AG04450 (cell line): ENCODE data around the gene RAC2. TPM values are rescaled to one million over a fixed set of nuclear protein-coding genes. Genes with fewer than 3 reads are reported as not detected.

Source experiments
- CTCF ChIA-PET: fragments of 300-600, 350-600 bp; formaldehyde crosslinking; extraction: SDS; loops from one replicate; lab custom pipeline; 2022; ENCODE audit warnings: antibody characterized with exemption, inconsistent platforms; lab: Charles Lee
- POLR2A ChIA-PET: fragments of 350-600 bp; formaldehyde crosslinking; extraction: SDS; loops from one replicate; lab custom pipeline; 2021; ENCODE audit warnings: antibody characterized with exemption, inconsistent platforms; lab: Yijun Ruan, JAX
- DNase-seq: peaks from one replicate; pipeline ENCODE4 v3.0.0-alpha.2; 2011; ENCODE audit warnings: low read depth, low spot score
- H3K27ac ChIP-seq: one replicate; pipeline ENCODE4 v1.5.1; 2012; ENCODE audit warnings: low read depth, low read length, control low read depth
- H3K27me3 ChIP-seq: one replicate; pipeline ENCODE4 v1.6.0; 2012; ENCODE audit warnings: low read length; ENCODE audit not compliant: control insufficient read depth, insufficient read depth
- H3K4me3 ChIP-seq: 2 replicates; pipeline ENCODE4 v1.5.1; 2011; ENCODE audit warnings: mild to moderate bottlenecking, low read depth, low read length, control low read depth
- H3K9me3 ChIP-seq: 2 replicates; pipeline ENCODE4 v1.5.1; 2012; ENCODE audit warnings: low read length; ENCODE audit not compliant: control insufficient read depth, insufficient read depth
- CTCF ChIP-seq: IDR thresholded peaks from 2 replicates; pipeline ENCODE4 v1.5.1; 2011; ENCODE audit warnings: low read depth, low read length, control low read depth, inconsistent platforms
- polyA plus RNA-seq: library from polyadenylated mRNA; depleted of rRNA; stranded (reverse); fragments of >200 nt; gene quantifications from 2 replicates; pipeline ENCODE4 v1.2.3, GENCODE V29; 2011

RAC2 gene
- polyA plus RNA-seq, 1 experiment: 25.0 TPM

DNA sequence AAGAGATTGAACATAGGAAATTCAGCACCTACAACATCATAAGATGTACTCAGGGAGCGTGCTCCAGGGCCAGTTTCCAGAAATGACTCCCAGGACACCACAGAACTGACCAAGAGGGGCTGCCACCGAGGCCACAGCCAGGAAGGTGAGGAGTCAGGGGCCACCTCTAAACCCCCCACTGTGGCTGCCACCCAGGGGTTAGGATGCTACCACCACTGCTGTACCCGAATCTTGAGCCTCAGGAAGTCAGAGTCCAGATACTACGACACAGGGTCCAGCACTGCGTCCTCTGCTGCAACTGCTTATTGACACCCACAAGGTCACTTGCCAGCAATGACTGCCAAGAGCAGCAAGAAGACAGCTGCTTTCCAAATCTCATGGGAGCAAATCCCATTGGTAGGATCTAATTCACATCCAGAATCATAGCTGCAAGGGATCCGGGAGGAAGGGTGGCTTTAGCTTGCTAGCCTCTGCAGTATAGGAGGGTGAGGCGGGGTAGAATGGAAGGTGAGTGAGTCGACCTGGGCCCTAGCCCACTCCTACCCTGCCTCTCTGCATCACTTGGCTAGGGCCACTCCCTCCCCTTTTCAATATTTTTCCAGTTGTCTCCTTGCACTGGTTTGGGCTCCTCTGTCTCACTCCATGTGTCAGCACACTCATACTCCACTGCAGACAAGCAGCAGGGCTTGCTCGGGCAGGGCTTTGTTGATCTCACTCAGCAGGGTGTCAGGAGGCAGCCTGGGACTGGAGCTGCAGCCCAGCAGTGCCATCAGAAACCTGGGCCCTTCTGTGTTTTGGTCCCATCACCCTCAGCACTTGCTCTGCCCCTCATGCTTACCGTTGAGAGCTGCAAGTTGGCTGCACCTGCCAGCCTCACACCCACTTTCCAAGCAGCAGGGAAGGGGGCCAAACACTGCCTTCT lies 20.2 kb upstream of the RAC2 start:
- no peak for DNase-seq
- CTCF ChIA-PET: no interaction called here
- POLR2A ChIA-PET: no interaction called here

DNA sequence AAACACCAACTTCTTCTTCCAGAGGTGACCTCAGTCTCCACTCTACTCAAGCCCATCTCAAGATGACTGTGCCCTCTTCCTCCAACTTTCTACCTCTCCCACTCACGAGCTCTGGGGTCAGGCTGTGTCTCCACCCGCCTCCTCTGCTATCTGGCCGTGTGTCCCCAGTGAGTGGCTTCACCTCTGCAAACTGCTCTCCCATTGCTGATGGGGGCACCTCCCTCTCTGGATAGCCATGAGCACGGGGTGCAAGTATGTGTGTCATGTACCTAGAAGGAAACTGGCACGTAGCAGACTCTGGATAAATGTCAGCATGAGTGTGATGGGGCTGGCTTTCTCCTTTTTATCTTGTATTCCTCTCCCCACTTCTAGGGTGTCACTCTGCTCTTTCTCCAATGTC lies 18.3 kb upstream of the RAC2 start:
- POLR2A ChIA-PET: no interaction called here
- TF ChIP-seq CTCF: no peak
- no peak overlapping the region for H3K4me3 ChIP-seq
- CTCF ChIA-PET: interaction anchor here (0.6 to 4.6 kb wide), 6 partner anchors 8 to 210 kb away, joined by 4 to 82 read pairs (median 4); partner anchors contain the start of gene RAC2
- H3K9me3 ChIP-seq: peaks cover 16% of the 10 kb centered on the region
- H3K27me3 ChIP-seq: peaks cover 5% of the 10 kb centered on the region
- DNase-seq: no peak
- no peak overlapping the region for H3K27ac ChIP-seq

More for the DNA sequence above, 20.2 kb upstream of the RAC2 start:
- no peak overlapping the region for H3K27ac ChIP-seq
- H3K9me3 ChIP-seq: peaks cover 16% of the 10 kb centered on the region
- H3K27me3 ChIP-seq: peaks cover 5% of the 10 kb centered on the region
- H3K4me3 ChIP-seq: no peak overlapping the region
- TF ChIP-seq CTCF: no peak

GRCh38 chr22:37260901-37261336 lies 16.9 kb upstream of the RAC2 start:
- DNase-seq: no peak
- ChIA-PET POLR2A (no interaction called here), CTCF (interaction anchor here (0.5 to 4.6 kb wide), 27 partner anchors 9 to 250 kb away, joined by 3 to 82 read pairs (median 5); partner anchors contain the start of gene RAC2)
- TF ChIP-seq CTCF: peak; percentile 93
- peaks cover 5% of the 10 kb centered on the region for H3K27me3 ChIP-seq
- H3K9me3 ChIP-seq: peaks cover 16% of the 10 kb centered on the region
- no peak overlapping the region for H3K4me3 ChIP-seq
- H3K27ac ChIP-seq: no peak overlapping the region

DNA sequence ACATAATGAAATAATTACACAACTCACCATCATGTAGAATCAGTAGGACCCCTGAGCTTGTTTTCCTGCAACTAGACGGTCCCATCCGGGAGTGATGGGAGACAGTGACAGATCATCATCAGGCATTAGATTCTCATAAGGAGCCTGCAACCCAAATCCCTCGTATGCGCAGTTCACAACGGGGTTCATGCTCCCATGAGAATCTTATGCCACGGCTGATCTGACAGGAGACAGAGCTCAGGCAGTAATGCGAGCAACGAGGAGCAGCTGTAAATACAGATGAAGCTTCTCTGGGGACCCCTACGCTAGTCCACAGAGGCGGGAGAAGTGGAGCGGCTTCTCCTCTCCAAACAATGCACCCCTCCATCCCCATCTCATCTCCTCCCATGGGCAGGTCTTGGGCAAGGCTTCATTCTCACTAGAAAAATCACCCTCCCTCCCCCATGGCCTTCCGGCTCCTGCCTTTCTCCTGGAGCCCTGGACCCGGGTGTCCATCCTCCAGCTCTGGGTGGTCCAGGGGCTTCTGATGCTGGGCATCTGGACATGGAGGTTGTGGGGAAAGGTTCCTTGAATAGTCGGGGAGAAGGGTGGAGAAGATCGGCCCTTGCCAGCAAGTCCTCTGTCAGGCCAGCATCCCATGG lies 16.2 kb upstream of the RAC2 start:
- CTCF ChIA-PET: interaction anchor here (0.5 to 4.6 kb wide), 29 partner anchors 8 to 1805 kb away, joined by 3 to 82 read pairs (median 5); partner anchors contain the start of gene RAC2
- Histone ChIP-seq H3K27me3 (peaks cover 5% of the 10 kb centered on the region), H3K4me3 (no peak overlapping the region), H3K9me3 (peaks cover 16% of the 10 kb centered on the region), H3K27ac (no peak overlapping the region)
- POLR2A ChIA-PET: no interaction called here
- no peak for TF ChIP-seq CTCF
- DNase-seq: no peak
